22Rv1 (cell line): ENCODE data around the gene C3orf18.
A peak's percentile ranks its signal among the peaks of the same experiment; 100 is the strongest.

Experiments
- H3K27ac ChIP-seq: fragments of 450-650 bp; 2 replicates; pipeline ENCODE4 v1.5.1; 2017
- ZFX ChIP-seq: fragments of 450-650 bp; IDR thresholded peaks from 2 replicates; pipeline ENCODE4 v1.6.1; 2017; ENCODE audit warnings: antibody characterized with exemption, borderline replicate concordance
- TF ChIP-seq, protein P1 (sequence below): fragments of 450-650 bp; IDR thresholded peaks from 2 replicates; pipeline ENCODE4 v1.5.1; 2017; ENCODE audit warnings: mild to moderate bottlenecking

C3orf18 gene

GRCh38 chr3:50584391-50584790 is 16.8 kb upstream of the C3orf18 start:
- 0 out of 2 replicates have a peak overlapping the region, but pooled peaks have one; percentile 7 for H3K27ac ChIP-seq
- TF ChIP-seq, protein P1, sequence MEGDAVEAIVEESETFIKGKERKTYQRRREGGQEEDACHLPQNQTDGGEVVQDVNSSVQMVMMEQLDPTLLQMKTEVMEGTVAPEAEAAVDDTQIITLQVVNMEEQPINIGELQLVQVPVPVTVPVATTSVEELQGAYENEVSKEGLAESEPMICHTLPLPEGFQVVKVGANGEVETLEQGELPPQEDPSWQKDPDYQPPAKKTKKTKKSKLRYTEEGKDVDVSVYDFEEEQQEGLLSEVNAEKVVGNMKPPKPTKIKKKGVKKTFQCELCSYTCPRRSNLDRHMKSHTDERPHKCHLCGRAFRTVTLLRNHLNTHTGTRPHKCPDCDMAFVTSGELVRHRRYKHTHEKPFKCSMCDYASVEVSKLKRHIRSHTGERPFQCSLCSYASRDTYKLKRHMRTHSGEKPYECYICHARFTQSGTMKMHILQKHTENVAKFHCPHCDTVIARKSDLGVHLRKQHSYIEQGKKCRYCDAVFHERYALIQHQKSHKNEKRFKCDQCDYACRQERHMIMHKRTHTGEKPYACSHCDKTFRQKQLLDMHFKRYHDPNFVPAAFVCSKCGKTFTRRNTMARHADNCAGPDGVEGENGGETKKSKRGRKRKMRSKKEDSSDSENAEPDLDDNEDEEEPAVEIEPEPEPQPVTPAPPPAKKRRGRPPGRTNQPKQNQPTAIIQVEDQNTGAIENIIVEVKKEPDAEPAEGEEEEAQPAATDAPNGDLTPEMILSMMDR = no peak
- TF ChIP-seq ZFX = no peak

DNA sequence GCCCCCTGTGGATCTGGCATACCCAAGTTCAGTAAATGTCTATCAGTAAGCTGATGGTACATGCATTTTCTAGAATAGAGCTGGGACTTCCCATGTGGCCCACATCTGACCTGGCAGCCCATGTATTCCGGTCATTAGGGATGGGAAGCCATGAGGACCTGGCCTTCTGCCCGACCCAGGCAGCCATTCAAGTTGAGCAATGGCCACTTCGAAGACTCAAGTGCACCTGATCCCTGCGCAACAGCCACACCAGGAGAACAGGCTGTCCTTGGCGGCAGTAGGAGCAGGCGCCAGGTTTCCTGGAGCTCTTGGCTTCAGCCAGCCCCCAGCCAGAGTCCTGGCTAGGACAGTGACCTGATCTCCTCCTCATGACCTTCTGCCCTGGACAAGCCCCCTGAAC is 16.4 kb upstream of the C3orf18 start:
- TF ChIP-seq, protein P1 = no peak
- no peak for TF ChIP-seq ZFX
- 0 out of 2 replicates have a peak overlapping the region, but pooled peaks have one; percentile 7 for H3K27ac ChIP-seq

- no peak overlapping the region for H3K27ac ChIP-seq
These were observed 14.5 kb upstream of the C3orf18 start for GRCh38 chr3:50582083-50582482.

GRCh38 chr3:50581459-50581842 is 13.9 kb upstream of the C3orf18 start:
- TF ChIP-seq, protein P1 = no peak
- no peak for TF ChIP-seq ZFX
- H3K27ac ChIP-seq = no peak overlapping the region

More at GRCh38 chr3:50582083-50582482, 14.5 kb upstream of the C3orf18 start:
- no peak for TF ChIP-seq ZFX
- TF ChIP-seq, protein P1 = no peak

DNA sequence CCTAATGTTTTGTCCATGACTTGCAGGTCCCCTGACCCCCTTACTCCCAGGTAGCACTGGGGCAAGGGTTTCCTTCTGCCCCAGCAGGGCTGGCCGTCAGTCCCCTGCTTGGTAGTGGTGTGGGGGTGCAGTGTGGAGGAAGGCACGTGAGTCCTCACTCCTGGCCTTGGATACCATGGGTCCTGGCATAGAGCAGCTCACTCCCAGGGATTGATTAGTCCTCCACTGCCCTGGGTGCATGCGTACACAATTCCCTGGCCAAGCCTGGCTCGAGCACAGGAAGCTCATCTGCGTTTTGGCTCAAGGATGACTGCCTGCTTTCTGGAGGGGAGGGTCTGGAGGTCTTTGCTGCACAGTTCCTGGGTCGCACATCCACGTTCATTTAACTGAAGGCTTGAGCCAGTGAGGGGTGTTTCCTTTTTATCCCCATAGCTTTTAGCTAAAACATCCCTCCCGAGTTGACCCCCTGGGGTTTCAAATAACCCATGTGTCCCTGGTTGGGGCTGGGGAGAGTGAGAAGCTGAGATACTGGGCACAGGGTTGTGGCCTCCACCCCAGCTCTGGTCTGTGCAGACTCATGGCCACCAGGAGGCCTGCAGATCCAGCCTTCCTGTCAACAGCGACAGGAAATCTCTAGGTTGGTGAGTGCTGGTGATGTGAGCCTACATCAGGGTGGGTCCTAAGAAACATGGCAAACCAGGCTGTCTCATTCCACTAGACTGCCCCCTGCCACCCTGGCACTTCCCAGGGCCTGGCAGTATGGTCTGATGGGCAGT is 13.3 kb upstream of the C3orf18 start:
- TF ChIP-seq, protein P1 = no peak
- no peak for TF ChIP-seq ZFX
- no peak overlapping the region for H3K27ac ChIP-seq

DNA sequence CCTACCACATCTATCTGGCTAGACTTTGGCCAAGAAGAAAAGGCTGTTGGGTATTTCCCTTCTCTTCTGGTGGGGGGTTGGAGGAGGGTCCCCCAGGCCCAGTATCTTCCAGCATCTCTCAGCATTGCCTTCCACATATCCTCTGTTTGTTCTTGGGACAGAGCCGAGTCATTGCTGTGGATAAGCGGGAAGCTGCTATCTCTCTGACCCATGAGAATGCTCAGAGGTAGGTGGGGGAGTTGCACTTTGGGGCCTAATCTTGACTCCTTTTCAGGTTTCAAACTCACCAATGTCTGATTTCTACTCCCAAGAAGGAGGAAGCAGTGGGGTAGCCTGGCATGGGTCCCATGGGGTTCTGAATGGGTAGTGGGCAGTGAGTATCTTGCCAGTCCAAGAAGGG is 9.8 kb upstream of the C3orf18 start:
- H3K27ac ChIP-seq = no peak overlapping the region
- TF ChIP-seq, protein P1 = no peak
- TF ChIP-seq ZFX = no peak

GRCh38 chr3:50575372-50575771 is 7.8 kb upstream of the C3orf18 start:
- TF ChIP-seq ZFX = no peak
- TF ChIP-seq, protein P1 = no peak
- no peak overlapping the region for H3K27ac ChIP-seq
